Stomach (tissue), 4 donors: ENCODE data around the gene ETNK1.

Experiments
- EP300 ChIP-seq: sonication (generic); formaldehyde crosslinking; IDR thresholded peaks from one replicate; pipeline ENCODE4 v1.6.1; 2017; ENCODE audit warnings: antibody characterized with exemption
- POLR2A ChIP-seq, 4 donors: fragments of 450-650 bp; IDR thresholded peaks; one replicate each; pipeline ENCODE4 v1.6.1; 2016; ENCODE audit warnings: antibody characterized with exemption in 4 of 4, control low read depth in 2 of 4, mild to moderate bottlenecking in 1 of 4, moderate library complexity in 1 of 4
- POLR2AphosphoS5 ChIP-seq, 3 donors: sonication (generic); formaldehyde crosslinking; IDR thresholded peaks; one replicate each; pipeline ENCODE4 v1.6.1; 2016; ENCODE audit warnings: antibody characterized with exemption in 3 of 3
- TF ChIP-seq, protein P1 (sequence below), 7 experiments: fragments of 450-650 bp in 4 of 7; fragments of 200-600 bp in 3 of 7; sonication (generic) in 3 of 7; IDR thresholded peaks; one replicate each; pipeline ENCODE4 v1.5.1; 2016 to 2019; ENCODE audit warnings: antibody characterized with exemption in 7 of 7, control low read depth in 2 of 7, mild to moderate bottlenecking in 1 of 7

DNA sequence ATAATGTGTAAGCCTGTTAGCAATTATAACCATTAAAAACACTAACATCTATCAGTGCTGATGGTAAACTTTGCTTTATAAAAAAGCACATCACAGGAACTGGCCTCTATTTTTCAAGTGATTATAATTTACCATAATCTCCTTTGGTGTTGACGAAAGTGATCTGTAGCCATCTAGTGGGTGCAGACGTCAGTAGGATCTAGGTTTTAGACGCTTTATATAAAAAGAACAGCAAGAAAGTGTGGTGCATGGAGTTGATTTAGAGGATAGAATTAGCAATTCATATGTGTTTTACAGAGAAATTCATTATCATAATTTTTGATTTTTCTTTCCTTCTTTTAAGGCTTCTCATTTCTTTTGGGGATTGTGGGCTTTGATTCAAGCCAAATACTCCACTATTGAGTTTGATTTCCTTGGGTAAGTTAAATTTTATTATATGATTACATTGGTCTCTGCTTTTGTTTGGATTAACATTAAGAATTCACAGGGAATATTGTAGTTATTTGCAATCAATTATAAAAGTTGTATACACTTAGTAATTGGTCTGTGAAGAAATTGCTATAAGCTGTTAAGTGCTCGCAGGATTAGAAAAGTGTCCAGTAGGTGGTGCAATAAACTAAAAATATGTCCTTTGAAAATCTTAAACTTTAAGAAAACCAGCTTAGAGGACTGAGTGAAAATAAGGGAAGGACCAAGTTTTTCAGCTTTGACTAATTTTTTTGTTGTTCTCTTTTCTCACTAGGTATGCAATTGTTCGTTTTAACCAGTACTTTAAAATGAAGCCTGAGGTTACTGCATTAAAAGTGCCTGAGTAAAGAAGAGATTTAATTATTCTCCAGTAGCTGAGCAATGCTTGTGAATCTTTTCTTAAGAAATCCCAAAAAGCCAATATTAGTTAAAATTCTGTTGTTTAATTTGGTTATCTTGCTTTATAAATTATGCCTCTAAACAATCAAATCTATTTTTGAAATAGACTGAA, 59.5 kb downstream of the ETNK1 start:
- no peak for TF ChIP-seq POLR2AphosphoS5 (IDR thresholded peaks at IDR 0.05)
- TF ChIP-seq, protein P1, sequence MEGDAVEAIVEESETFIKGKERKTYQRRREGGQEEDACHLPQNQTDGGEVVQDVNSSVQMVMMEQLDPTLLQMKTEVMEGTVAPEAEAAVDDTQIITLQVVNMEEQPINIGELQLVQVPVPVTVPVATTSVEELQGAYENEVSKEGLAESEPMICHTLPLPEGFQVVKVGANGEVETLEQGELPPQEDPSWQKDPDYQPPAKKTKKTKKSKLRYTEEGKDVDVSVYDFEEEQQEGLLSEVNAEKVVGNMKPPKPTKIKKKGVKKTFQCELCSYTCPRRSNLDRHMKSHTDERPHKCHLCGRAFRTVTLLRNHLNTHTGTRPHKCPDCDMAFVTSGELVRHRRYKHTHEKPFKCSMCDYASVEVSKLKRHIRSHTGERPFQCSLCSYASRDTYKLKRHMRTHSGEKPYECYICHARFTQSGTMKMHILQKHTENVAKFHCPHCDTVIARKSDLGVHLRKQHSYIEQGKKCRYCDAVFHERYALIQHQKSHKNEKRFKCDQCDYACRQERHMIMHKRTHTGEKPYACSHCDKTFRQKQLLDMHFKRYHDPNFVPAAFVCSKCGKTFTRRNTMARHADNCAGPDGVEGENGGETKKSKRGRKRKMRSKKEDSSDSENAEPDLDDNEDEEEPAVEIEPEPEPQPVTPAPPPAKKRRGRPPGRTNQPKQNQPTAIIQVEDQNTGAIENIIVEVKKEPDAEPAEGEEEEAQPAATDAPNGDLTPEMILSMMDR (IDR thresholded peaks at IDR 0.05), result peak in 5 of 7 experiments; percentile 19 to 58 (median 43)
- no peak for TF ChIP-seq POLR2A (IDR thresholded peaks at IDR 0.05)
- TF ChIP-seq EP300, result no peak
